GM23338 (cell line): ENCODE data around the gene RPRD1A. TPM values are rescaled to one million over a fixed set of nuclear protein-coding genes. Genes with fewer than 3 reads are reported as not detected.

Source experiments
- ATAC-seq: fragments of 200-7000 bp; cut with Tn5 transposase; 3 replicates; pipeline ENCODE4 v1.9.1; 2020
- DNase-seq: peaks from one replicate; pipeline ENCODE4 v3.0.0-alpha.2; 2015; ENCODE audit warnings: low spot score
- H2AFZ ChIP-seq: fragments of 200-600 bp; sonication (generic); 2 replicates; pipeline ENCODE4 v1.8.0; 2016; ENCODE audit warnings: antibody characterized with exemption, mild to moderate bottlenecking, moderate library complexity
- H3F3A ChIP-seq: fragments of 200-600 bp; sonication (generic); replicated peaks from 2 replicates; pipeline ENCODE4 v1.8.0; 2017; ENCODE audit warnings: antibody characterized with exemption, mixed run types, low read depth
- H3K27ac ChIP-seq: fragments of 200-600 bp; sonication (generic); 2 replicates; pipeline ENCODE4 v1.6.1; 2016; ENCODE audit warnings: low read depth
- H3K27me3 ChIP-seq: fragments of 200-600 bp; sonication (generic); 2 replicates; pipeline ENCODE4 v1.8.0; 2016; ENCODE audit warnings: mild to moderate bottlenecking, mixed run types, moderate library complexity; ENCODE audit not compliant: insufficient read depth
- H3K36me3 ChIP-seq: fragments of 200-600 bp; sonication (generic); 2 replicates; pipeline ENCODE4 v1.8.0; 2016; ENCODE audit warnings: mild to moderate bottlenecking; ENCODE audit not compliant: insufficient read depth
- H3K4me1 ChIP-seq: fragments of 200-600 bp; sonication (generic); 2 replicates; pipeline ENCODE4 v1.8.0; 2016; ENCODE audit warnings: mild to moderate bottlenecking, moderate library complexity; ENCODE audit not compliant: insufficient read depth
- H3K4me2 ChIP-seq: fragments of 200-600 bp; sonication (generic); 2 replicates; pipeline ENCODE4 v1.7.1; 2017; ENCODE audit warnings: mixed run types
- H3K4me3 ChIP-seq: fragments of 200-600 bp; sonication (generic); 2 replicates; pipeline ENCODE4 v1.6.1; 2016; ENCODE audit warnings: mixed run types
- H3K79me2 ChIP-seq: fragments of 200-600 bp; sonication (generic); replicated peaks from 2 replicates; pipeline ENCODE4 v1.8.0; 2017; ENCODE audit warnings: mild to moderate bottlenecking; ENCODE audit not compliant: insufficient read depth
- H3K9me2 ChIP-seq: fragments of 200-600 bp; sonication (generic); 2 replicates; pipeline ENCODE4 v1.8.0; 2017; ENCODE audit not compliant: insufficient read depth
- H4K20me1 ChIP-seq: fragments of 200-600 bp; sonication (generic); replicated peaks from 2 replicates; pipeline ENCODE4 v1.8.0; 2017; ENCODE audit warnings: mild to moderate bottlenecking; ENCODE audit not compliant: insufficient read depth
- H3K27ac Mint-ChIP-seq: 2 replicates; pipeline ENCODE4 v1.8.0; 2020; ENCODE audit warnings: inconsistent platforms, mild to moderate bottlenecking, moderate library complexity, mixed read lengths
- H3K27me3 Mint-ChIP-seq: 3 replicates; pipeline ENCODE4 v1.8.0; 2022; ENCODE audit warnings: low read depth, mild to moderate bottlenecking, moderate library complexity, mixed read lengths, inconsistent platforms; ENCODE audit not compliant: insufficient read depth, poor library complexity
- H3K36me3 Mint-ChIP-seq: 3 replicates; pipeline ENCODE4 v1.8.0; 2021; ENCODE audit warnings: low read depth, mild to moderate bottlenecking, inconsistent platforms, moderate library complexity, mixed read lengths
- H3K4me1 Mint-ChIP-seq: 3 replicates; pipeline ENCODE4 v1.8.0; 2020; ENCODE audit warnings: mild to moderate bottlenecking, inconsistent platforms, mixed read lengths
- H3K4me3 Mint-ChIP-seq: 3 replicates; pipeline ENCODE4 v1.8.0; 2021; ENCODE audit warnings: moderate library complexity, mild to moderate bottlenecking, inconsistent platforms, mixed read lengths
- H3K9me3 Mint-ChIP-seq: 3 replicates; pipeline ENCODE4 v1.8.0; 2020; ENCODE audit warnings: moderate library complexity, mild to moderate bottlenecking, inconsistent platforms, mixed read lengths
- CREB1 ChIP-seq: fragments of 250-450 bp; sonication (Bioruptor Pico); IDR thresholded peaks from 2 replicates; pipeline ENCODE4 v1.5.0; 2020; ENCODE audit warnings: low read depth, mild to moderate bottlenecking, moderate library complexity
- CTCF ChIP-seq, 2 experiments: fragments of 200-600 bp in 1 of 2; sonication (generic) in 1 of 2; conservative IDR thresholded peaks; 2 replicates each; pipeline versions ENCODE4 v1.5.1 to v1.6.1; 2016 to 2017; ENCODE audit warnings: antibody characterized with exemption in 2 of 2, low read depth in 2 of 2, mild to moderate bottlenecking in 2 of 2, moderate library complexity in 1 of 2
- ETS1 ChIP-seq: IDR thresholded peaks from 2 replicates; pipeline ENCODE4 v1.6.1; 2016; ENCODE audit warnings: antibody characterized with exemption
- EZH2 ChIP-seq: fragments of 200-600 bp; sonication (generic); IDR thresholded peaks from one replicate; pipeline ENCODE4 v1.8.0; 2017; ENCODE audit warnings: antibody characterized with exemption, mild to moderate bottlenecking, low read depth; ENCODE audit not compliant: unreplicated experiment
- EZH2phosphoT487 ChIP-seq: fragments of 200-600 bp; sonication (generic); IDR thresholded peaks from one replicate; pipeline ENCODE4 v1.8.1; 2018; ENCODE audit warnings: antibody characterized with exemption; ENCODE audit not compliant: unreplicated experiment
- JUNB ChIP-seq: IDR thresholded peaks from one replicate; pipeline ENCODE4 v1.6.1; 2016; ENCODE audit warnings: antibody characterized with exemption; ENCODE audit not compliant: unreplicated experiment
- NANOG ChIP-seq: IDR thresholded peaks from 2 replicates; pipeline ENCODE4 v1.6.1; 2016; ENCODE audit warnings: antibody characterized with exemption, borderline replicate concordance
- POLR2AphosphoS5 ChIP-seq: IDR thresholded peaks from 2 replicates; pipeline ENCODE4 v1.6.1; 2016; ENCODE audit warnings: antibody characterized with exemption, low read depth
- REST ChIP-seq: IDR thresholded peaks from one replicate; pipeline ENCODE4 v1.6.1; 2018; ENCODE audit warnings: antibody characterized with exemption; ENCODE audit not compliant: unreplicated experiment
- STAT1 ChIP-seq: IDR thresholded peaks from one replicate; pipeline ENCODE4 v1.6.1; 2016; ENCODE audit warnings: antibody characterized with exemption; ENCODE audit not compliant: unreplicated experiment
- ZNF114 ChIP-seq: fragments of 250-450 bp; sonication (Bioruptor Pico); IDR thresholded peaks from 2 replicates; pipeline ENCODE4 v1.5.0; 2020; ENCODE audit warnings: mild to moderate bottlenecking, moderate library complexity
- polyA plus RNA-seq: library from polyadenylated mRNA; unstranded; fragments of >200 nt; fragmentation: Nextera tagmentation; extraction: Ambion mirVana; gene quantifications from 2 replicates; pipeline ENCODE4 v1.2.1, GENCODE V29; 2016
- total RNA-seq: library from RNA; depleted of rRNA; stranded (reverse); fragments of >200 nt; shearing (Covaris generic); gene quantifications from 2 replicates; pipeline ENCODE4 v1.2.3, GENCODE V29; 2014
- TF ChIP-seq, protein P1 (sequence below): fragments of 250-450 bp; sonication (Bioruptor Pico); IDR thresholded peaks from 2 replicates; pipeline ENCODE4 v1.5.0; 2020; ENCODE audit warnings: mild to moderate bottlenecking, moderate library complexity

Gene RPRD1A
- total and polyA plus RNA-seq, 2 experiments from 2014 or later: 67.9 to 157 TPM

DNA sequence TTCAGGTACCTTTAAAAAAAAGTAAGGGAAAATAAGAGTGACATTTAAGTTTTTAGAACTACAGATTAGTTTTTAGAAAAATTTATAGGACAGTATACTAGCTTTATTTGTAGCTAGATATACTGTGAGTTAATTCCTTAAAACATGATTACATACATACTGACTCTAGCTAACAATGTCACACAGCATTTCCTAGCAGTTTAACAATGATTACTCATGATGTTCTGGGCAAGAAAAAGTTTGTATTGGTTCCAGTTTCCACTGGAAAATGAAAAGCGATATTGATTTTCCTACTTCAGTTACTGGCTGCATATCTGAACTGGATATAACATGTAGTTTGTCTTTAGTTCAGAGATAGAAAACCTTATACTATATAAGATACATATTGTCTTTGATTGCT is 42.4 kb upstream of the RPRD1A start:
- H3K36me3 ChIP-seq: peaks cover 26% of the 10 kb centered on the region; the same call in 1 of the 2 replicates

More for the DNA sequence above, 42.4 kb upstream of the RPRD1A start:
- DNase-seq: no peak
- Mint-ChIP-seq H3K27ac (no peak overlapping the region), H3K36me3 (peaks cover 38% of the 10 kb centered on the region), H3K4me3 (no peak overlapping the region), H3K4me1 (no peaks in the 10 kb centered on the region), H3K9me3 (no peaks in the 10 kb centered on the region), H3K27me3 (no peaks in the 10 kb centered on the region)
- Histone ChIP-seq H3F3A (no peaks in the 10 kb centered on the region), H3K4me2 (no peak overlapping the region), H3K4me3 (no peak overlapping the region), H3K27ac (no peak overlapping the region), H3K27me3 (no peaks in the 10 kb centered on the region), H3K79me2 (no peaks in the 10 kb centered on the region), H3K4me1 (no peaks in the 10 kb centered on the region), H3K9me2 (no peaks in the 10 kb centered on the region), H4K20me1 (no peaks in the 10 kb centered on the region), H2AFZ (no peak overlapping the region)
- TF ChIP-seq ZNF114 (CRISPR knock-in tag) (no peak), STAT1 (no peak), CREB1 (no peak), REST (no peak), JUNB (no peak), POLR2AphosphoS5 (no peak), ETS1 (no peak), EZH2 (no peak), NANOG (no peak), CTCF (conservative IDR thresholded peaks at IDR 0.05; ENCODE audit: low read depth in 2 of 2) (no peak), EZH2phosphoT487 (no peak)
- TF ChIP-seq, protein P1, sequence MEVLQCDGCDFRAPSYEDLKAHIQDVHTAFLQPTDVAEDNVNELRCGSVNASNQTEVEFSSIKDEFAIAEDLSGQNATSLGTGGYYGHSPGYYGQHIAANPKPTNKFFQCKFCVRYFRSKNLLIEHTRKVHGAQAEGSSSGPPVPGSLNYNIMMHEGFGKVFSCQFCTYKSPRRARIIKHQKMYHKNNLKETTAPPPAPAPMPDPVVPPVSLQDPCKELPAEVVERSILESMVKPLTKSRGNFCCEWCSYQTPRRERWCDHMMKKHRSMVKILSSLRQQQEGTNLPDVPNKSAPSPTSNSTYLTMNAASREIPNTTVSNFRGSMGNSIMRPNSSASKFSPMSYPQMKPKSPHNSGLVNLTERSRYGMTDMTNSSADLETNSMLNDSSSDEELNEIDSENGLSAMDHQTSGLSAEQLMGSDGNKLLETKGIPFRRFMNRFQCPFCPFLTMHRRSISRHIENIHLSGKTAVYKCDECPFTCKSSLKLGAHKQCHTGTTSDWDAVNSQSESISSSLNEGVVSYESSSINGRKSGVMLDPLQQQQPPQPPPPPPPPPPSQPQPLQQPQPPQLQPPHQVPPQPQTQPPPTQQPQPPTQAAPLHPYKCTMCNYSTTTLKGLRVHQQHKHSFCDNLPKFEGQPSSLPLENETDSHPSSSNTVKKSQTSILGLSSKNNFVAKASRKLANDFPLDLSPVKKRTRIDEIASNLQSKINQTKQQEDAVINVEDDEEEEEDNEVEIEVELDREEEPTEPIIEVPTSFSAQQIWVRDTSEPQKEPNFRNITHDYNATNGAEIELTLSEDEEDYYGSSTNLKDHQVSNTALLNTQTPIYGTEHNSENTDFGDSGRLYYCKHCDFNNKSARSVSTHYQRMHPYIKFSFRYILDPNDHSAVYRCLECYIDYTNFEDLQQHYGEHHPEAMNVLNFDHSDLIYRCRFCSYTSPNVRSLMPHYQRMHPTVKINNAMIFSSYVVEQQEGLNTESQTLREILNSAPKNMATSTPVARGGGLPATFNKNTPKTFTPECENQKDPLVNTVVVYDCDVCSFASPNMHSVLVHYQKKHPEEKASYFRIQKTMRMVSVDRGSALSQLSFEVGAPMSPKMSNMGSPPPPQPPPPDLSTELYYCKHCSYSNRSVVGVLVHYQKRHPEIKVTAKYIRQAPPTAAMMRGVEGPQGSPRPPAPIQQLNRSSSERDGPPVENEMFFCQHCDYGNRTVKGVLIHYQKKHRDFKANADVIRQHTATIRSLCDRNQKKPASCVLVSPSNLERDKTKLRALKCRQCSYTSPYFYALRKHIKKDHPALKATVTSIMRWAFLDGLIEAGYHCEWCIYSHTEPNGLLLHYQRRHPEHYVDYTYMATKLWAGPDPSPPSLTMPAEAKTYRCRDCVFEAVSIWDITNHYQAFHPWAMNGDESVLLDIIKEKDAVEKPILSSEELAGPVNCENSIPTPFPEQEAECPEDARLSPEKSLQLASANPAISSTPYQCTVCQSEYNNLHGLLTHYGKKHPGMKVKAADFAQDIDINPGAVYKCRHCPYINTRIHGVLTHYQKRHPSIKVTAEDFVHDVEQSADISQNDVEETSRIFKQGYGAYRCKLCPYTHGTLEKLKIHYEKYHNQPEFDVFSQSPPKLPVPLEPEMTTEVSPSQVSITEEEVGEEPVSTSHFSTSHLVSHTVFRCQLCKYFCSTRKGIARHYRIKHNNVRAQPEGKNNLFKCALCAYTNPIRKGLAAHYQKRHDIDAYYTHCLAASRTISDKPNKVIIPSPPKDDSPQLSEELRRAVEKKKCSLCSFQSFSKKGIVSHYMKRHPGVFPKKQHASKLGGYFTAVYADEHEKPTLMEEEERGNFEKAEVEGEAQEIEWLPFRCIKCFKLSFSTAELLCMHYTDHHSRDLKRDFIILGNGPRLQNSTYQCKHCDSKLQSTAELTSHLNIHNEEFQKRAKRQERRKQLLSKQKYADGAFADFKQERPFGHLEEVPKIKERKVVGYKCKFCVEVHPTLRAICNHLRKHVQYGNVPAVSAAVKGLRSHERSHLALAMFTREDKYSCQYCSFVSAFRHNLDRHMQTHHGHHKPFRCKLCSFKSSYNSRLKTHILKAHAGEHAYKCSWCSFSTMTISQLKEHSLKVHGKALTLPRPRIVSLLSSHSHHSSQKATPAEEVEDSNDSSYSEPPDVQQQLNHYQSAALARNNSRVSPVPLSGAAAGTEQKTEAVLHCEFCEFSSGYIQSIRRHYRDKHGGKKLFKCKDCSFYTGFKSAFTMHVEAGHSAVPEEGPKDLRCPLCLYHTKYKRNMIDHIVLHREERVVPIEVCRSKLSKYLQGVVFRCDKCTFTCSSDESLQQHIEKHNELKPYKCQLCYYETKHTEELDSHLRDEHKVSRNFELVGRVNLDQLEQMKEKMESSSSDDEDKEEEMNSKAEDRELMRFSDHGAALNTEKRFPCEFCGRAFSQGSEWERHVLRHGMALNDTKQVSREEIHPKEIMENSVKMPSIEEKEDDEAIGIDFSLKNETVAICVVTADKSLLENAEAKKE: no peak
- ATAC-seq: no peak
